ENCODE data around the gene ZNF484.

DNA sequence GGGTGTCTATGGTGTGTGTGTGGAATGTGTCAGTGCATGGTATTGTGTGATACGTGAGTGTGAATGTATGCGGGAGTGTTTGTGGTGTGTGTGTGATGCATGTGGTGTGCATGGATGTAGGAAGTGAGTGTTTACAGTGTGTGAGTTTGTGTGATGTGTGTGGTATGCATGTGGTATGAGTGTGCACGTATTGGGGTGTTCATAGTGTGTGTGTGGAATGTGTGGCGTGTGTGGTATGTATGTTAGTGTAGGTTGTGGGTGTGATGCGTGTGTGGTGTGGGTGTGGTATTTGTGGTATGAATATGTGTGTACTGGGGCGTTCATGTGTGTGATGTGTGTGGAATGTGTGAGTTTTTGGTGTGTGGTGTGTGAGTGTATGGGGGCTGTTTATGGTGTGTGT, 73.1 kb downstream of the ZNF484 start:
- TF ChIP-seq EZH2 (IDR thresholded peaks at IDR 0.05): no peak
- TF ChIP-seq, protein P1, sequence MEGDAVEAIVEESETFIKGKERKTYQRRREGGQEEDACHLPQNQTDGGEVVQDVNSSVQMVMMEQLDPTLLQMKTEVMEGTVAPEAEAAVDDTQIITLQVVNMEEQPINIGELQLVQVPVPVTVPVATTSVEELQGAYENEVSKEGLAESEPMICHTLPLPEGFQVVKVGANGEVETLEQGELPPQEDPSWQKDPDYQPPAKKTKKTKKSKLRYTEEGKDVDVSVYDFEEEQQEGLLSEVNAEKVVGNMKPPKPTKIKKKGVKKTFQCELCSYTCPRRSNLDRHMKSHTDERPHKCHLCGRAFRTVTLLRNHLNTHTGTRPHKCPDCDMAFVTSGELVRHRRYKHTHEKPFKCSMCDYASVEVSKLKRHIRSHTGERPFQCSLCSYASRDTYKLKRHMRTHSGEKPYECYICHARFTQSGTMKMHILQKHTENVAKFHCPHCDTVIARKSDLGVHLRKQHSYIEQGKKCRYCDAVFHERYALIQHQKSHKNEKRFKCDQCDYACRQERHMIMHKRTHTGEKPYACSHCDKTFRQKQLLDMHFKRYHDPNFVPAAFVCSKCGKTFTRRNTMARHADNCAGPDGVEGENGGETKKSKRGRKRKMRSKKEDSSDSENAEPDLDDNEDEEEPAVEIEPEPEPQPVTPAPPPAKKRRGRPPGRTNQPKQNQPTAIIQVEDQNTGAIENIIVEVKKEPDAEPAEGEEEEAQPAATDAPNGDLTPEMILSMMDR (IDR thresholded peaks at IDR 0.05 in 2 of 3, conservative IDR thresholded peaks at IDR 0.05 in 1 of 3; ENCODE audit: borderline replicate concordance in 1 of 3, insufficient read depth in 1 of 3, low read depth in 2 of 3, low read length in 2 of 3): no peak
- TF ChIP-seq CBX3 (IDR thresholded peaks at IDR 0.05; ENCODE audit: low read depth): no peak
- TF ChIP-seq JUND (IDR thresholded peaks at IDR 0.05): no peak
- no peak for TF ChIP-seq ZFX (IDR thresholded peaks at IDR 0.05)
- TF ChIP-seq SIN3A (IDR thresholded peaks at IDR 0.05; ENCODE audit: low read depth): no peak
- TF ChIP-seq, protein P2, sequence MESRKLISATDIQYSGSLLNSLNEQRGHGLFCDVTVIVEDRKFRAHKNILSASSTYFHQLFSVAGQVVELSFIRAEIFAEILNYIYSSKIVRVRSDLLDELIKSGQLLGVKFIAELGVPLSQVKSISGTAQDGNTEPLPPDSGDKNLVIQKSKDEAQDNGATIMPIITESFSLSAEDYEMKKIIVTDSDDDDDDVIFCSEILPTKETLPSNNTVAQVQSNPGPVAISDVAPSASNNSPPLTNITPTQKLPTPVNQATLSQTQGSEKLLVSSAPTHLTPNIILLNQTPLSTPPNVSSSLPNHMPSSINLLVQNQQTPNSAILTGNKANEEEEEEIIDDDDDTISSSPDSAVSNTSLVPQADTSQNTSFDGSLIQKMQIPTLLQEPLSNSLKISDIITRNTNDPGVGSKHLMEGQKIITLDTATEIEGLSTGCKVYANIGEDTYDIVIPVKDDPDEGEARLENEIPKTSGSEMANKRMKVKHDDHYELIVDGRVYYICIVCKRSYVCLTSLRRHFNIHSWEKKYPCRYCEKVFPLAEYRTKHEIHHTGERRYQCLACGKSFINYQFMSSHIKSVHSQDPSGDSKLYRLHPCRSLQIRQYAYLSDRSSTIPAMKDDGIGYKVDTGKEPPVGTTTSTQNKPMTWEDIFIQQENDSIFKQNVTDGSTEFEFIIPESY (IDR thresholded peaks at IDR 0.05; ENCODE audit: extremely low read depth, insufficient replicate concordance, low read length): no peak
- TF ChIP-seq POLR2A (IDR thresholded peaks at IDR 0.05; ENCODE audit: borderline replicate concordance, extremely low read depth, insufficient read depth, insufficient read length): no peak
- TF ChIP-seq EZH2phosphoT487 (IDR thresholded peaks at IDR 0.05; ENCODE audit: borderline replicate concordance): no peak
- no peak for TF ChIP-seq POLR2AphosphoS5 (IDR thresholded peaks at IDR 0.05; ENCODE audit: low read depth, low read length)
